Measurements from ENCODE around the gene AUTS2. TPM values are rescaled to one million over a fixed set of nuclear protein-coding genes. Genes with fewer than 3 reads are reported as not detected.

The AUTS2 gene
- total and polyA plus RNA-seq, 2 of the 8 experiments (the other 6 are each of a cell fraction or from before 2014, with no cell fraction given), result 25.9 to 101 TPM

DNA sequence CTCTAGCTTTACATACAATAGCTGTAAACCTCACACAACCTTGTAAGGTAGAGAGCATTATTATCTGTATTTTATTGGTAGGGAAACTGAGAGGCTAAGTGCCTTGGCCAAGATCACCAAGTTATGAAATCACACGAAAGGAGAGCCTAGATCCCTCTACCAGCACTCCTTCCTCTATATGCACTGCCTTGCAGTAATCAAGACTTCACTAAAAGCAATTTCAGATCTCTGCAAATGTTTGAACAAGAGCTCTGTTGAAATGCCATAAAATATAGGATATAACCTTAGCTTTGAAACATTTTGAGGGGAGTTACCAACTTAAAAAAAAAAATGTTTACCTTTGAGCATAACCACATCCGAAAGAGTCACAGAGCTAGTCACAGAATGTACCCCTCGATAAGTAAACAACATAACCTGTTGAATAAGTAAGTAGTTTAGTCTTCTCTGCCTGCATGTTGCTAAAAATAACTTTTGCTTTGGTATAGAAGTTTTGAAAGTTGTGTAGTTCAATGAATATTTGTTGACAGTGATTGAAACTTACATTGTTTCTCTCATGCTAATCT lies 709.4 kb downstream of the AUTS2 start:
- no peak overlapping the region for H2AFZ ChIP-seq (ENCODE audit: low read length)
- H3K4me2 ChIP-seq (ENCODE audit: insufficient read depth in 1 of 2, low read depth in 2 of 2, low read length in 2 of 2), result no peak overlapping the region
- DNase-seq (ENCODE audit: low read depth in 1 of 2, low spot score in 2 of 2), result no peak
- no peak overlapping the region for H4K5ac ChIP-seq (ENCODE audit: insufficient read length, low read depth, low read length)
- no peak overlapping the region for H4K91ac ChIP-seq (replicated peaks; ENCODE audit: insufficient read length, low read length)
- no peaks in the 10 kb centered on the region for H3K23me2 ChIP-seq (ENCODE audit: low read depth, low read length)
- H3K23ac ChIP-seq (ENCODE audit: insufficient read length), result no peak overlapping the region
- H2AK5ac ChIP-seq (ENCODE audit: low read depth, low read length), result no peak overlapping the region
- H3K27ac ChIP-seq (ENCODE audit: low read depth, low read length), result no peak overlapping the region
- no peak overlapping the region for H4K8ac ChIP-seq (ENCODE audit: extremely low read depth, insufficient read depth, low read length)
- 88% methylated on average over 3 of the region's 3 CpGs; no CpG with 5 or more reads in 1 of the 2 experiments for WGBS, 2 experiments (ENCODE audit: extremely low coverage in 1 of 2, insufficient coverage in 1 of 2, insufficient read length in 1 of 2, insufficient replicate concordance in 2 of 2, low coverage in 1 of 2, low lambda C conversion rate in 2 of 2, missing lambda C conversion rate in 1 of 2)
- peaks cover 0 to 2% (median 0%) of the 10 kb centered on the region in 4 experiments; a peak in 1 of 7 replicates for H3K4me1 ChIP-seq (replicated peaks in 1 of 4; ENCODE audit: control insufficient read depth in 3 of 4, insufficient read depth in 4 of 4, low read length in 3 of 4)
- POLR2A ChIA-PET (ENCODE audit: partially characterized antibody), result interaction anchor here (0.9 kb wide), 1 partner anchor 10 kb away, joined by 4 read pairs; no protein-coding TSS in a partner anchor
- no peaks in the 10 kb centered on the region for H4K20me1 ChIP-seq (replicated peaks in 1 of 2; ENCODE audit: control insufficient read depth in 1 of 2, insufficient read depth in 2 of 2, low read length in 2 of 2)
- H3K9ac ChIP-seq (replicated peaks in 1 of 4; ENCODE audit: extremely low read depth in 1 of 4, low read depth in 3 of 4, low read length in 3 of 4), result no peak overlapping the region
- H2BK20ac ChIP-seq (ENCODE audit: low read length), result no peak overlapping the region
- no peak for FAIRE-seq
- H3K4ac ChIP-seq (replicated peaks; ENCODE audit: insufficient read length, low read depth, low read length), result no peak overlapping the region
- TF ChIP-seq TAF1 (IDR thresholded peaks at IDR 0.05; ENCODE audit: low read depth, low read length) (no peak), CHD1 (IDR thresholded peaks at IDR 0.05; ENCODE audit: low read depth, low read length) (no peak), YY1 (IDR thresholded peaks at IDR 0.05; ENCODE audit: low read depth, low read length) (no peak), BCL11A (IDR thresholded peaks at IDR 0.05; ENCODE audit: low read depth in 2 of 2, low read length in 2 of 2) (no peak), EGR1 (IDR thresholded peaks at IDR 0.05; ENCODE audit: borderline replicate concordance, low read depth, low read length) (no peak), POU5F1 (IDR thresholded peaks at IDR 0.05; ENCODE audit: low read depth, low read length) (no peak), POLR2A (IDR thresholded peaks at IDR 0.05; ENCODE audit: control extremely low read depth in 1 of 2, low read depth in 2 of 2, low read length in 2 of 2) (no peak), JUND (IDR thresholded peaks at IDR 0.05; ENCODE audit: low read length) (no peak), CEBPB (IDR thresholded peaks at IDR 0.05; ENCODE audit: low read depth, low read length) (no peak), PHF8 (conservative IDR thresholded peaks at IDR 0.05; ENCODE audit: low read depth, low read length) (no peak), MAFK (IDR thresholded peaks at IDR 0.05; ENCODE audit: low read depth, low read length) (no peak), ASH2L (IDR thresholded peaks at IDR 0.05; ENCODE audit: low read length) (no peak), TBP (IDR thresholded peaks at IDR 0.05; ENCODE audit: low read depth, low read length) (no peak), CBX5 (IDR thresholded peaks at IDR 0.05; ENCODE audit: low read depth, low read length) (no peak), SUZ12 (IDR thresholded peaks at IDR 0.05; ENCODE audit: low read length) (no peak), JUN (IDR thresholded peaks at IDR 0.05; ENCODE audit: low read depth, low read length) (no peak)
- H2BK120ac ChIP-seq (replicated peaks; ENCODE audit: low read depth, low read length), result no peak overlapping the region
- no peaks in the 10 kb centered on the region for H3K79me2 ChIP-seq (ENCODE audit: control insufficient read depth in 1 of 2, insufficient read depth in 2 of 2, low read length in 2 of 2)
- H2BK5ac ChIP-seq (ENCODE audit: low read depth, low read length), result no peak overlapping the region
- no peaks in the 10 kb centered on the region for H3K36me3 ChIP-seq (ENCODE audit: control insufficient read depth in 2 of 4, insufficient read depth in 4 of 4, low read length in 3 of 4)
- H3K79me1 ChIP-seq (ENCODE audit: low read depth, low read length), result no peaks in the 10 kb centered on the region
- no peak overlapping the region for H3K18ac ChIP-seq (ENCODE audit: extremely low read depth, low read length)
- CTCF ChIA-PET (ENCODE audit: partially characterized antibody), result interaction anchor here (0.8 kb wide), 1 partner anchor 110 kb away, joined by 3 read pairs; no protein-coding TSS in a partner anchor
- no peak overlapping the region for H3K56ac ChIP-seq (replicated peaks; ENCODE audit: insufficient read length, low read depth, low read length)
- no peak overlapping the region for H2BK15ac ChIP-seq (ENCODE audit: low read length)
- H3K27me3 ChIP-seq (replicated peaks in 1 of 4; ENCODE audit: control insufficient read depth in 3 of 4, extremely low read depth in 1 of 4, insufficient read depth in 3 of 4, low read length in 3 of 4), result no peaks in the 10 kb centered on the region
- no peak overlapping the region for H3K14ac ChIP-seq (ENCODE audit: insufficient read length)
- H2BK12ac ChIP-seq (ENCODE audit: low read depth, low read length), result no peak overlapping the region
- no peaks in the 10 kb centered on the region for H3K9me3 ChIP-seq (ENCODE audit: insufficient read depth in 2 of 2, low read depth in 1 of 2, low read length in 1 of 2)
- H3K4me3 ChIP-seq (ENCODE audit: extremely low read depth in 1 of 4, insufficient read depth in 2 of 4, low read depth in 3 of 4, low read length in 4 of 4), result no peak overlapping the region
